ENCODE results near the gene SEC16B. TPM values are rescaled to one million over a fixed set of nuclear protein-coding genes. Genes with fewer than 3 reads are reported as not detected.

Gene SEC16B
- total and polyA plus RNA-seq, 10 donors, result 2.9 to 15.4 (median 7.8) TPM

DNA sequence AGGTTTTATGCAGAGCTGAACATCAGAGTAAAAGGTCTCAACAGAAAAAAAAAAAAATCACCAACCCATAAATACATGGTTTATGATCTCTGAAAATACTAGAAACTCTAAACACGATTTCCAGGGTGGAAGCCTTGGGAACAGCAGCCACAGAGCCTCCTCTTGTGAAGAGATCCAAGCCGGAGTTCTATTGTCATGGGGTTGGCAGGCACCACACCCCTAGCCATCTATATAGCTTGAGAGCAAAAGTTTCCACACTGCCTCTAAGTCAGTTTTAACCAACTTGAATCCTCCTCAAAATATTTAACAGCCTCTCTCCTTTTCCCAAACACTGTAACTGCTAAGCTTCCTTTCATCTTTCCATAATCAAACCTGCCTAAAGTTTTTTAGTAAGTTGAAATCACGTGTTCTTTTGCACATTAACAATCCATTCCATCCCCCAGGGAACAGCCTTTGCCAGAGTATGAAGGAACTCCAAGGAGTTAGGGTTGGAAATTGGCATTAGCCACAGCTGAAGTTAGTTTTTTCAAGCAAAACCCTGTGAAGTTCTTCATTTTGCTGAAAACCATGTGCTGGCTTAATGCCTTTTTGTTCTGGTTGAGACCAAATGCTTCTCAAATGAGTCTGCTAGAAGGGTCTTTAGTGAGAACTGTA is 13.8 kb upstream of the SEC16B start:
- Histone ChIP-seq H3K27ac (no peak overlapping the region), H3K4me3 (no peak overlapping the region), H3K27me3 (replicated peaks in 1 of 7) (no peaks in the 10 kb centered on the region), H3K9me3 (no peaks in the 10 kb centered on the region), H3K4me1 (no peaks in the 10 kb centered on the region), H3K36me3 (no peaks in the 10 kb centered on the region)
- DNase-seq, result no peak
- intact Hi-C loops (cut with DNase I; ENCODE audit: low total_unique reads), result no loop called here
- 61 to 78% (median 71%) methylated on average over 3 of the region's 3 CpGs for WGBS, 5 donors
- TF ChIP-seq CTCF (IDR thresholded peaks at IDR 0.05 in 8 of 11, conservative IDR thresholded peaks at IDR 0.05 in 3 of 11), result no peak
- TF ChIP-seq POLR2A (IDR thresholded peaks at IDR 0.05), result no peak
- no peak for TF ChIP-seq POLR2AphosphoS5 (IDR thresholded peaks at IDR 0.05)

DNA sequence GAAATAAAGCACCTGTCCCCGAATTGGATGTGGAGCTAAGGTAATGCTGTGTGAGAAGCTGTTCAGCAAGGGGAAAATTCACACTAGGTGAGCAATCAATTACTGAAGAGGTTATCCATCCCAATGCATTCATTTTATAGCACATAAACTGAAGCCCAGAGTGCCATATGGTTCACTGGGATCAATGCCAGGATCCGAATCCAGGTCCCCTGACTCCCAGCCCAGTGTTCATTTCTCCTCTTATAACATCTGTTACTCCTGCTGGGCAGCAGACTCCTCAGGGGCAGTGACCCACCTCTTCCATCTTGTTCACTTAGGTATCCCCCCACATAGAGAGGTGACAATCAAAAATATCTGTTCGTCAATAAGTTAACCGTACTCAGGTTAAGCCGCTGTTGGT is 13.2 kb upstream of the SEC16B start:
- no peak for DNase-seq
- TF ChIP-seq CTCF (IDR thresholded peaks at IDR 0.05 in 8 of 11, conservative IDR thresholded peaks at IDR 0.05 in 3 of 11) (no peak), POLR2AphosphoS5 (IDR thresholded peaks at IDR 0.05) (no peak), POLR2A (IDR thresholded peaks at IDR 0.05) (no peak)
- Histone ChIP-seq H3K4me3 (no peak overlapping the region), H3K27me3 (replicated peaks in 1 of 7) (no peaks in the 10 kb centered on the region), H3K4me1 (no peaks in the 10 kb centered on the region), H3K36me3 (no peaks in the 10 kb centered on the region), H3K9me3 (no peaks in the 10 kb centered on the region), H3K27ac (no peak overlapping the region)
- 90 to 96% (median 93%) methylated on average over 5 of the region's 5 CpGs for WGBS, 5 donors
- intact Hi-C loops (cut with DNase I; ENCODE audit: low total_unique reads), result no loop called here

DNA sequence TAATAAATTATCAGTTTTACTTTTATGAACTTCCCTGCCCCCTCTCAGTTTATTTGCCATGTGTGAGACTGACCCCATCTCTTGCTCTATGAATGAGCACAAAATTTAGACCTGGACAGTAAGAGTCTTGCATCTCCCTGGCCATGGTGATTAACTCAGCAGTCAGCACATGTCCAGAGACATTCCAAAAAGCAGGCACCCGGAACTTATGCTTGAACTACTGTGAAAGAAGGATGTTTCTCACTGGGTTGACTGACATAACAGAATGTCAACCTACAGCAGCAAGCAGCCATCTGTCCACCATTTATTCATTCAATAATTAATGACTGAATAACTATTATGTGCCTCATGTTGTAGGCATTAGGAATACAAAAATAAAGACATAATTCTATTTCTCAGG is 11.3 kb upstream of the SEC16B start:
- no peaks in the 10 kb centered on the region for H3K27me3 ChIP-seq (replicated peaks in 1 of 7)
- WGBS, 5 donors, result 81 to 100% (median 89%) methylated on average over 1 of the region's 1 CpG
- H3K27ac ChIP-seq, result no peak overlapping the region
- no peaks in the 10 kb centered on the region for H3K9me3 ChIP-seq
- H3K4me3 ChIP-seq, result no peak overlapping the region
- DNase-seq, result no peak
- intact Hi-C loops (cut with DNase I; ENCODE audit: low total_unique reads), result no loop called here
- no peaks in the 10 kb centered on the region for H3K4me1 ChIP-seq
- TF ChIP-seq CTCF (IDR thresholded peaks at IDR 0.05 in 8 of 11, conservative IDR thresholded peaks at IDR 0.05 in 3 of 11) (no peak), POLR2A (IDR thresholded peaks at IDR 0.05) (no peak), POLR2AphosphoS5 (IDR thresholded peaks at IDR 0.05) (no peak)
- peaks cover 0 to 2% (median 0%) of the 10 kb centered on the region in 6 donors for H3K36me3 ChIP-seq

- TF ChIP-seq POLR2A (IDR thresholded peaks at IDR 0.05) (no peak), POLR2AphosphoS5 (IDR thresholded peaks at IDR 0.05) (no peak), CTCF (IDR thresholded peaks at IDR 0.05 in 8 of 11, conservative IDR thresholded peaks at IDR 0.05 in 3 of 11) (no peak)
- no peak for DNase-seq
- Histone ChIP-seq H3K4me1 (no peaks in the 10 kb centered on the region), H3K27ac (no peak overlapping the region), H3K4me3 (no peak overlapping the region), H3K36me3 (peaks cover 0 to 8% (median 0%) of the 10 kb centered on the region in 6 donors), H3K9me3 (no peaks in the 10 kb centered on the region), H3K27me3 (replicated peaks in 1 of 7) (no peaks in the 10 kb centered on the region)
- 82 to 100% (median 95%) methylated on average over 1 of the region's 1 CpG for WGBS, 5 donors
- intact Hi-C loops (cut with DNase I; ENCODE audit: low total_unique reads), result no loop called here
Measured at GRCh38 chr1:177979272-177979671, 9.4 kb upstream of the SEC16B start.
